Hematopoietic multipotent progenitor cell treated with erythropoietin and hydrocortisone succinate and interleukin-3 and kit ligand, for 15 days (in vitro differentiated cells): ENCODE results near the gene OSM.
"Not testable (repeated sequence)": the region's sequence is repeated elsewhere in the genome, so short reads cannot be mapped to it uniquely, and the experiment has no call there.

Experiments used
- DNase-seq: peaks from one replicate; pipeline ENCODE4 v3.0.0-alpha.2; 2015; ENCODE audit warnings: low spot score

OSM gene

DNA sequence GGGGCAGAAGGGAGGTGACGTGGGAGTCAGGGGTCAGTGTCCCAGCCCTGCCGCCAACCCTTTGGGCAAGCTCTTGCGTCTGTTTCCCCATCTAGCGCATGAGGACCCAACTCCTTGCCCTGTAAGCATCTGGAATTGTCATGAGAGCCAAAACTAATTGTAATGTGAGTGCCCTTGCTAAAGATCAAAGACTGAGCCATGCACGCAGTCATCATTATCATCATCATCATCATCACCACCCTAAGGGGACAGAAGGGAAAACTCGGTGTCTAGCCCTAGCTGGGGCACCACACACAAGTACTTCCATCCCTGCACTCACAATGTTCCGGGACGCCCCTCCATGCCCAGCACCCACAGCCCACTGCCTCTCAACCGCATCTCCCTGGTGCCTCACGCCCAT, 22.6 kb downstream of the OSM start:
- no peak for DNase-seq

GRCh38 chr22:30243661-30244060, 23.0 kb downstream of the OSM start:
- DNase-seq = no peak

DNA sequence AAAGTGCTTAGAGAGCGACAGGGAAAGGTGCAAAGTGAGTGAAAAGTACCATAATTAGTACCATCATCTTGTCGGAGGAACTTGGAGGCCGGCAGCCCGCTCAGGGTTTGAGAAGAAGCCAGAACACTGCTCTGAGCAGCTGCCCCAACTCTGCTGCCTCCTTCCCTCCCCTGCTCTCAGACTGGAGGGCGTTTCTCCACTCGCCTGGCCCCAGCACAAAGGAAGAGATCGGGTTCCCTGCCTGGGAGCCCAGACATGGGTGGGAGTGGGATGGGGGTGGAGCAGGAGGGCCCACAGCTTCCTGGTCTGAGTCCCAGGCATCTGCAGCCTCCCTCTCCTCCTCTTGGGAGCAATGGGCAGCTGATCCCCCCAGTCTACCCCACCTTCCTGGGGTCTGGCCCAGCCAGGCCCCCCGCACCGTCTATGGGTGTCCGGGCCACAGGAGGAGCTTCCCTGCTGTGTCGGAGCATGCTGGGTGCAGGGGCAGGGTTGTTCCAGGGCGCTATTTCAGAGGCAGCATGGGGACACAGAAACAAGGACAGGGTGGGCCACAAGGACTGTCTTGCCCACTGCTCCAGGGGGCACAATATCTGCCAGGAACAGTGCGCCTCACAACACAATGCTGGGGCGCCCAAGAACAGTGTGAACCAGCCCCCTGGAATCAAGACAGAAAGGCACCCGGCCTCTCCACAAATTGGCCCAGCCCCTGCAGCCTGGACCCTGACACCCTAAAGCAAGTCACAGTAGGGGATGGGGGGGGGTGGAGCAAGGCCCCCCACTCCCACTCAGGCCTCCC, 24.9 kb downstream of the OSM start:
- no peak for DNase-seq

GRCh38 chr22:30240541-30241417, 25.9 kb downstream of the OSM start:
- no peak for DNase-seq

- no peak for DNase-seq
Observed at GRCh38 chr22:30239488-30240405, 26.9 kb downstream of the OSM start.

- DNase-seq = no peak
Observed at GRCh38 chr22:30238661-30239487, 27.8 kb downstream of the OSM start.

DNA sequence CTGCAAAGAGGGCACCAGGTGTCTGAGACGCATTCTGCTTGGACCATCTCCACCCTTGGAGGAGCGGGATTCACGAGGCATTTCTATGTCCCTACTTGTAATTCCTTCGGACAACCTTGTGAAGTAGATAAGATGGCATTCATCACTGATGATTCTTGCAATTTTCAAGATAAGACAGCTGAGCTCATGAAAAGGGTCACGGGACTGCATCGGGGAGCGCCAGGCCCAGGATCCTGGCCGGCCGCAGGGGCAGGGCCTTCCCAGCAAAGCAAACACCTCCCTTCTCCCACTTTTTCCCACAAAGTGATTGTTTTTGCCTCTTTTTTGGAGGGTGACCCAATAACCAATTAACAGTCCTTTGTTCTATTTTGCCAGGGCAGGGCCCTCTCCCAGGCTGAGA, 28.5 kb downstream of the OSM start:
- no peak for DNase-seq

GRCh38 chr22:30236875-30237274, 29.8 kb downstream of the OSM start:
- no peak for DNase-seq

DNA sequence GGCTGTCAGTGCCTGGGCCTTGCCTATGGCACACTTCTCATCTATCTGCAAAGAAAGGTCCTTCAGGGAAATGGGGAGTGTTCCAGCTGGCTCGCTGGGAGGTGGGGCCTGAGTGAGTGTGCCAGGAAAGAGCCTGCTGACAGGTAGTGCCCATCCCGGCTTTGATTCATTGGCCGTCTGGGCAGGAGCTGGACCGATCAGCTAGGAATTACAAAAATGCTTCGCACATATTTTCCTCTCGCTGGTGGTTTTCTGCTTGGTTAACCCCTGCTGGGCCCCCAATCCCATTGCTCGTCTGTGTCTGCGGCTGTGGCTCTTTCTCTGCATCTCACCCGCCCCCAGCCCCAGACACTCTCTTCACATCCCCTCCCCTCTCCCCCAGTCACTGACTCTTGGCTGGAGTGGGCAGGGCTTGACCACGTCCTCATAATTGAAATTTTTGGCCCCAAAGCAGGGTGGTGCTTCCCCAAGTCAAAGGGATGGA, 30.9 kb downstream of the OSM start:
- DNase-seq = no peak

DNA sequence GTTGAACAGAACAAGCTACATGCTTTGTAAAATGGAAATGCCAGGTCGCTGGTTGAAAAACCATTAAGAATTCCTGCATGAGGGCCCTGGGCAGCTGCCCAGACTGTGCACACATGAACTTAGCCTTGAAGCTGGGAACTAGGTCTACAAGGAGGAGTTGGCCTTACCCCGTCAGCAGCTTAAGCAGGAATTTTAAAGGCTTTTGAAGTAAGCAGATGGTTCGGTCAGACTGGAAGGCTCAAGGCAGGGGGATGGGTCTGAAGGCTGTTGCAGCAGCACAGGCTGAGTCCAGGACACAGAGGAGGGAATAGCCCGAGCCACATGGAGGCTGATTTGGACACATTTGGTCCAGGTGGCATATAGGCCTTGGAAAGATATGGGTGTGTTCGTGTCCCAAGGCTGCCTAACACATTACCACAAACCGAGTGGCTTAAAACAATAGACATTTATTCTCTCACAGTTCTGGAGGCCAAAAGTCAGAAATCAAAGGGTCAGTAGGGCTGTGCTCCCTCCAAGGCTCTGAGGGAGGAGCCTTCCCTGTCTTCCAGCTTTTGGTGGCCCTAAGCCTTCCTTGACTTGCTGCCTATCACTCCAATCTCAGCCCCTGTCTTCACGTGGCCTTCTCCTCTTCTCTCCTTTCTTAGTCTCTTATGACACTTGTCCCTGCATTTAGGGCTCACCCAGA, 31.7 kb downstream of the OSM start:
- no peak for DNase-seq

DNA sequence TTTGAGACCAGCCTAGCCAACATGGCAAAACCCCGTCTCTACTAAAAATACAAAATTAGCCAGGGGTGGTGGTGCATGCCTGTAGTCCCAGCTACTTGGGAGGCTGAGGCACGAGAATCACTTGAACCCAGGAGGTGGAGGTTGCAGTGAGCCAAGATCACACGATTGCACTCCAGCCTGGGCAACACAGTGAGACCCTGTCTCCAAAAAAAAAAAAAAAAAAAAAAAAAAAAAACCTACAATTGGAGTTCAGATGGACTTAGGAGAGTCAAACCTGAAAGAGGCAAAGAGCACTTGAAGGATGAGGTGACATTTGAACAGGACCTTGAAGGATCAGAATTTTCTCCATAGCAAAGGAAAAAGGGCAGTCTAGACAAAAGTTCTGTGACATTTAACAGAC, 32.3 kb downstream of the OSM start:
- not testable (repeated sequence) for DNase-seq

GRCh38 chr22:30233582-30233981, 33.1 kb downstream of the OSM start:
- DNase-seq = no peak

- no peak for DNase-seq
Observed at GRCh38 chr22:30232716-30233218, 33.9 kb downstream of the OSM start.

DNA sequence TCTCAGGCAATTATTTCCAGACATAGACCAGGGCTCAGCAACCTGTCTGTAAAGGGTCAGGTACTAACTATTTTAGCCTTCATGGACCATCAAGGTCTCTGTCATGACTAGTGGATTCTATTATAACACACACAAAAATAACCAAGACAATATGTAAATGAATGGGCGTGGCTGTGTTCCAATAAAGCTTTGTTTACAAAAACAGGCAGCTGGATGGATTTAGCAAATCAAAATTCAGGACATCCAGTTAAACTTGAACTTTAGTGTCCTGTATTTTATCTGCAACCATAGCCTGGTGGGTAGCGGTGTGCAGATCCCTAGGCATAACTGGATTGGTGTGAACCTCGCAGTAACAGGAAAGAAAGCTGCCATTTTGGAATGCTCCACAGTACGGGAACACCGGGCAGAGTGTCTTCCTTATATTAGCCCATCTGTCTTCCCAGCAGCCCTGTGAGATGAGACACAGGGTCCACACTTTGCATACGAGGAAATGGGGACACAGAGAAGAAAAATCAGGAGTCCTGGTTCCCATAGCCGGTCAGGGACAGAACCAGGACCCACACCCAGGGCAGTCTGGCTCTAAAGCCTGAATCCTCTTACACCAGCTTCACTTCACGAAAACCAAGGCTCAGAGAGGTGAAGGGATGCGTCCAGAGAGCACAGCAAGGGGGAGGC, 35.7 kb downstream of the OSM start:
- no peak for DNase-seq

GRCh38 chr22:30230330-30230729, 36.3 kb downstream of the OSM start:
- DNase-seq = no peak

DNA sequence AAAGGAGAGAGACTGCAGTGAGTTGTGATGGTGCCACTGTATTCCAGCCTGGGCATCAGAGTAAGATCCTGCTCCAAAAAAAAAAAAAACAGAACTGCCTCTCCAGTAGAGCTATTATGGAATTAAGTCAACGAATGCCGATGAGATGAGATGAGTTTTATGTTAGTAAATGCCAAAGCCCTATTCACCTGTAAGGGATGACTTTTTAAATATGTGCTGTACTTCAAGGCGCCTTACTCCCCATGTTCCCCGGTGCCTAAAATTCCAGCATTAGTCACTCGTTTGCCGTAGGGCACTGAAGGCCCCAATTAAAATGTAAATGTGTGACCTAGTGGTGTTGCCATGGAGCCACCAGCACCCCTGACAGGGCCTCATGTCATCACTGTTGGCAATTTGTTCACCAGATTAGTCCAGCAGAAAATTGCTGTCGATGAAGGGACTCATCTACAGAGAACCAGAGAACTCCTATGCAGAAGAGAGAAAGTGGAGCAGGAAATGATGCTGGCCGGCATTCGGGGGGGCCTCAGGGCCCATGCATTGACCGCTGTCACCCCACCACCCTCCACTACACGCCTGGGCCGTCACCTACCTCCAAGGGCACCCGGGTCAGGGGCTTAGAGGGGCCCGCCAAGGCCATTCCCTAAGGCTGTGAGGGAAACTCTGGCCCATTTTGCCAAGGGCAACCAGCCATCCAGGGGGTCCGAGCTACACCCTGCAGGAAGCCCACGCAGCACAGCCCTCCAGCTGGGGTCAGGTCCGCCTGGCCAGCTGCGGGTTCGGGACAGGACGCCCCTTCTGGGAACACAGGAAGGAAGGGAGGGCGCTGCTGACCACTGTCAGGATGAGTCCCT, 37.9 kb downstream of the OSM start:
- no peak for DNase-seq

GRCh38 chr22:30227438-30228228, 39.0 kb downstream of the OSM start:
- no peak for DNase-seq
